MM.1S (cell line): Measurements from ENCODE around the gene EPHA6.

Experiments
- DNase-seq: peaks from one replicate; pipeline ENCODE4 v3.0.0-alpha.2; 2015
- H2AFZ ChIP-seq: fragments of 300-600 bp; sonication (generic); 2 replicates; pipeline ENCODE4 v1.6.0; 2016; ENCODE audit warnings: antibody characterized with exemption, low read length
- H3F3A ChIP-seq: fragments of 300-600 bp; sonication (generic); 2 replicates; pipeline ENCODE4 v1.6.1; 2016; ENCODE audit warnings: mild to moderate bottlenecking, antibody characterized with exemption, low read length, moderate library complexity, mixed read lengths; ENCODE audit not compliant: insufficient read depth
- H3K27ac ChIP-seq: fragments of 300-600 bp; sonication (generic); 2 replicates; pipeline ENCODE4 v1.5.1; 2016; ENCODE audit warnings: mild to moderate bottlenecking, low read length
- H3K27me3 ChIP-seq: fragments of 300-600 bp; sonication (generic); replicated peaks from 2 replicates; pipeline ENCODE4 v1.6.0; 2016; ENCODE audit warnings: low read length; ENCODE audit not compliant: insufficient read depth
- H3K36me3 ChIP-seq: fragments of 300-600 bp; sonication (generic); replicated peaks from 2 replicates; pipeline ENCODE4 v1.6.1; 2016; ENCODE audit warnings: mild to moderate bottlenecking, low read length, mixed read lengths; ENCODE audit not compliant: insufficient read depth
- H3K4me1 ChIP-seq: fragments of 300-600 bp; sonication (generic); 2 replicates; pipeline ENCODE4 v1.6.1; 2016; ENCODE audit warnings: low read length, mixed read lengths
- H3K4me2 ChIP-seq: fragments of 300-600 bp; sonication (generic); 2 replicates; pipeline ENCODE4 v1.6.0; 2016; ENCODE audit warnings: low read depth, low read length
- H3K4me3 ChIP-seq: fragments of 300-600 bp; sonication (generic); 2 replicates; pipeline ENCODE4 v1.5.1; 2016; ENCODE audit warnings: low read length, mixed read lengths
- H3K79me2 ChIP-seq: fragments of 300-600 bp; sonication (generic); 2 replicates; pipeline ENCODE4 v1.6.1; 2016; ENCODE audit warnings: mixed run types, low read length, mixed read lengths
- H3K9ac ChIP-seq: fragments of 300-600 bp; sonication (generic); 2 replicates; pipeline ENCODE4 v1.6.1; 2016; ENCODE audit warnings: low read length, mixed read lengths
- H3K9me2 ChIP-seq: fragments of 300-600 bp; sonication (generic); replicated peaks from 2 replicates; pipeline ENCODE4 v1.6.1; 2016; ENCODE audit warnings: mild to moderate bottlenecking, low read length, mixed read lengths; ENCODE audit not compliant: insufficient read depth
- H3K9me3 ChIP-seq: fragments of 300-600 bp; sonication (generic); replicated peaks from 2 replicates; pipeline ENCODE4 v1.6.1; 2016; ENCODE audit warnings: mild to moderate bottlenecking, low read length, mixed read lengths; ENCODE audit not compliant: insufficient read depth
- H4K20me1 ChIP-seq: fragments of 300-600 bp; sonication (generic); 2 replicates; pipeline ENCODE4 v1.6.1; 2016; ENCODE audit warnings: mild to moderate bottlenecking, low read length, moderate library complexity, mixed read lengths; ENCODE audit not compliant: insufficient read depth
- CTCF ChIP-seq: fragments of 300-600 bp; sonication (generic); IDR thresholded peaks from 2 replicates; pipeline ENCODE4 v1.5.1; 2016; ENCODE audit warnings: antibody characterized with exemption, low read length, mixed read lengths
- EZH2 ChIP-seq: fragments of 300-600 bp; sonication (generic); optimal IDR thresholded peaks from 2 replicates; pipeline ENCODE3; 2017; ENCODE audit warnings: low read depth, mild to moderate bottlenecking, antibody characterized with exemption, low read length, mixed read lengths
- EZH2phosphoT487 ChIP-seq: fragments of 300-600 bp; sonication (generic); IDR thresholded peaks from 2 replicates; pipeline ENCODE4 v1.6.1; 2018; ENCODE audit warnings: antibody characterized with exemption, low read length

EPHA6 gene

GRCh38 chr3:97108136-97108535, 293.7 kb downstream of the EPHA6 start:
- no peaks in the 10 kb centered on the region for H3K9me2 ChIP-seq
- H2AFZ ChIP-seq, result no peak overlapping the region
- H3K9me3 ChIP-seq, result no peaks in the 10 kb centered on the region
- no peaks in the 10 kb centered on the region for H4K20me1 ChIP-seq
- no peaks in the 10 kb centered on the region for H3K4me1 ChIP-seq
- H3K36me3 ChIP-seq, result no peaks in the 10 kb centered on the region
- DNase-seq, result no peak
- TF ChIP-seq EZH2 (no peak), EZH2phosphoT487 (no peak), CTCF (no peak)
- H3K4me3 ChIP-seq, result no peak overlapping the region
- no peaks in the 10 kb centered on the region for H3F3A ChIP-seq
- H3K9ac ChIP-seq, result no peak overlapping the region
- no peaks in the 10 kb centered on the region for H3K79me2 ChIP-seq
- no peaks in the 10 kb centered on the region for H3K27me3 ChIP-seq
- H3K27ac ChIP-seq, result no peak overlapping the region
- H3K4me2 ChIP-seq, result no peak overlapping the region

GRCh38 chr3:97111244-97111643, 296.9 kb downstream of the EPHA6 start:
- Histone ChIP-seq H3K4me2 (no peak overlapping the region), H3F3A (no peaks in the 10 kb centered on the region), H3K9me2 (no peaks in the 10 kb centered on the region), H3K27ac (no peak overlapping the region), H2AFZ (no peak overlapping the region), H3K4me3 (no peak overlapping the region), H4K20me1 (no peaks in the 10 kb centered on the region), H3K9ac (no peak overlapping the region), H3K27me3 (no peaks in the 10 kb centered on the region), H3K79me2 (no peaks in the 10 kb centered on the region), H3K36me3 (no peaks in the 10 kb centered on the region), H3K9me3 (no peaks in the 10 kb centered on the region), H3K4me1 (no peaks in the 10 kb centered on the region)
- TF ChIP-seq EZH2 (no peak), EZH2phosphoT487 (no peak), CTCF (no peak)
- no peak for DNase-seq

- H3K36me3 ChIP-seq, result no peaks in the 10 kb centered on the region
- H3K9me3 ChIP-seq, result no peaks in the 10 kb centered on the region
- H3K27ac ChIP-seq, result no peak overlapping the region
- no peaks in the 10 kb centered on the region for H3K4me1 ChIP-seq
- no peaks in the 10 kb centered on the region for H3K27me3 ChIP-seq
- H4K20me1 ChIP-seq, result no peaks in the 10 kb centered on the region
- no peak overlapping the region for H3K4me2 ChIP-seq
- TF ChIP-seq CTCF (no peak), EZH2 (no peak), EZH2phosphoT487 (no peak)
- no peaks in the 10 kb centered on the region for H3K9me2 ChIP-seq
- no peak overlapping the region for H3K9ac ChIP-seq
- H3F3A ChIP-seq, result no peaks in the 10 kb centered on the region
- no peak overlapping the region for H2AFZ ChIP-seq
- no peak for DNase-seq
- H3K79me2 ChIP-seq, result no peaks in the 10 kb centered on the region
- no peak overlapping the region for H3K4me3 ChIP-seq
Measured at GRCh38 chr3:97121386-97121785, 307.0 kb downstream of the EPHA6 start.
